Muscle of leg (tissue), 11 donors: Measurements from ENCODE around the gene AURKAIP1. TPM values are rescaled to one million over a fixed set of nuclear protein-coding genes. Genes with fewer than 3 reads are reported as not detected.
A peak's percentile ranks its signal among the peaks of the same experiment; 100 is the strongest.
"Not testable (repeated sequence)": the region's sequence is repeated elsewhere in the genome, so short reads cannot be mapped to it uniquely, and the experiment has no call there.

ENCODE experiments used
- DNase-seq: peaks from one replicate; pipeline ENCODE4 v3.0.0; 2013
- H3K27ac ChIP-seq: one replicate; pipeline ENCODE4 v1.5.1; 2013; ENCODE audit warnings: mild to moderate bottlenecking, low read length, control low read depth
- H3K27me3 ChIP-seq: one replicate; pipeline ENCODE4 v1.6.1; 2013; ENCODE audit warnings: low read length; ENCODE audit not compliant: control insufficient read depth, insufficient read depth
- H3K36me3 ChIP-seq: one replicate; pipeline ENCODE4 v1.6.1; 2013; ENCODE audit warnings: low read length; ENCODE audit not compliant: control insufficient read depth, insufficient read depth
- H3K4me1 ChIP-seq: one replicate; pipeline ENCODE4 v1.6.1; 2013; ENCODE audit warnings: low read length; ENCODE audit not compliant: control insufficient read depth, insufficient read depth
- H3K4me3 ChIP-seq: one replicate; pipeline ENCODE4 v1.5.1; 2013; ENCODE audit warnings: low read length, control low read depth
- H3K9me3 ChIP-seq: replicated peaks from 2 replicates; pipeline ENCODE4 v1.6.1; 2013; ENCODE audit warnings: low read depth, low read length; ENCODE audit not compliant: control insufficient read depth
- WGBS: methylation state at CpG from one replicate; pipeline ENCODE4 v1.1.5; 2013; ENCODE audit warnings: missing lambda C conversion rate; ENCODE audit not compliant: insufficient coverage; 5-methylcytosine and 5-hydroxymethylcytosine counted together
- polyA plus RNA-seq, 8 donors: library from polyadenylated mRNA; unstranded; fragments of 120-200 nt; gene quantifications; one replicate each; pipeline versions ENCODE4 v1.2.1 to v1.2.3, GENCODE V29; 2013; ENCODE audit warnings: inconsistent platforms in 1 of 8, low replicate concordance in 1 of 8; ENCODE audit not compliant: insufficient read length in 8 of 8, insufficient read depth in 1 of 8
- total RNA-seq: library from RNA; stranded (reverse); fragments of 120-200 nt; gene quantifications from one replicate; pipeline ENCODE4 v1.2.4, GENCODE V29; 2013

Gene AURKAIP1
- total and polyA plus RNA-seq, 9 donors = 66.7 to 93.6 (median 74.8) TPM

- H3K4me3 ChIP-seq = peak overlapping the region; percentile 97
- H3K36me3 ChIP-seq = peaks cover 15% of the 10 kb centered on the region
- H3K4me1 ChIP-seq = peaks cover 31% of the 10 kb centered on the region
- no peaks in the 10 kb centered on the region for H3K27me3 ChIP-seq
- H3K27ac ChIP-seq = peak overlapping the region; percentile 87
- DNase-seq = peak; percentile 41
- H3K9me3 ChIP-seq = no peaks in the 10 kb centered on the region
- WGBS = under 1% methylated on average over 24 of the region's 24 CpGs
Measured at GRCh38 chr1:1374589-1374928, 448 bp downstream of the AURKAIP1 start.

GRCh38 chr1:1373815-1374588 is 1.0 kb downstream of the AURKAIP1 start:
- H3K36me3 ChIP-seq = peaks cover 15% of the 10 kb centered on the region
- peak overlapping the region; percentile 97 for H3K4me3 ChIP-seq
- DNase-seq = no peak
- H3K27ac ChIP-seq = no peak overlapping the region
- H3K4me1 ChIP-seq = peaks cover 31% of the 10 kb centered on the region
- H3K9me3 ChIP-seq = no peaks in the 10 kb centered on the region
- WGBS = 52% methylated on average over 48 of the region's 52 CpGs
- H3K27me3 ChIP-seq = no peaks in the 10 kb centered on the region

DNA sequence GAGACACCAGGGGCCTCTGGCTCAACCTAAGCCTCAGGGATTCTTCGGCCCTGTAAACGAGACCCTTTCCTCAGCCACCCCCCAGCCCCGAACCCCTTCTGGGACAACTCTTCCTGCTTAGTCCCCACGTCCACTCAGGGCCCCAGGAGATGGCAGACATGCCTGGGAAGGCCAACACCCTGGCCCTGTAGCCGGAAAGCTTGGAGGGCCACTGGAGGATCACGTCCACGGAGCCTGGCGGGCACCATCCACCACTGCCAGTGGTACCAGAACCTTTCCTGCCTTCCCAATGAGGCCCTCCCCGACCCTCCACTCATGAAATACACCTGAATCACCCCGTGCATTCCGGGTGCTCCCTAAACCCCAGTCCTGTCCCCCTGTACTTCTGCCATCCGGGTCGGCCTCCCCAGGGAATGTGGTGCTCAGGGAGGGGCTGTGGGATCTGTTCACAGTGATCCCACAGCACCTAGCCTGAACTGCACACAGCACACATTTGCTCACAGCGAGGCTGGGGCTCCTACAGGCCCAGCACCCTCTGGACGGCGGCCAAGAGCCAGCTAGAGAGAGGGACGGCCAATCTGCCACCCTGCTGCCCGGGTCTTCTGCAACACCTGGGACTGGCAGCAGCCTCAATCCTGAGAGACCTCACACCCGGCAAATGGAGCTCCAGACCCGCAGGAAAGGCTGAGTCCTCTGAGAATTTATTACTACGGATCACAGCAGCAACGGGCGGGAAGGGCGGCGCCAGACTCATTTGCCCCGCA is 1.8 kb downstream of the AURKAIP1 start:
- Histone ChIP-seq H3K27me3 (no peaks in the 10 kb centered on the region), H3K4me1 (peaks cover 31% of the 10 kb centered on the region), H3K27ac (no peak overlapping the region), H3K4me3 (no peak overlapping the region), H3K36me3 (peaks cover 15% of the 10 kb centered on the region), H3K9me3 (no peaks in the 10 kb centered on the region)
- WGBS = 82% methylated on average over 23 of the region's 26 CpGs
- no peak for DNase-seq

- Histone ChIP-seq H3K27ac (no peak overlapping the region), H3K9me3 (no peaks in the 10 kb centered on the region), H3K27me3 (no peaks in the 10 kb centered on the region), H3K4me1 (peaks cover 31% of the 10 kb centered on the region), H3K4me3 (no peak overlapping the region), H3K36me3 (peaks cover 15% of the 10 kb centered on the region)
- 37% methylated on average over 24 of the region's 26 CpGs for WGBS
- peak; percentile 57 for DNase-seq
Measured at GRCh38 chr1:1371746-1372711, 3.0 kb downstream of the AURKAIP1 start.

GRCh38 chr1:1371364-1371745 is 3.7 kb downstream of the AURKAIP1 start:
- H3K36me3 ChIP-seq = peaks cover 15% of the 10 kb centered on the region
- DNase-seq = no peak
- H3K27ac ChIP-seq = no peak overlapping the region
- H3K9me3 ChIP-seq = no peaks in the 10 kb centered on the region
- H3K4me1 ChIP-seq = peaks cover 31% of the 10 kb centered on the region
- H3K4me3 ChIP-seq = no peak overlapping the region
- 68% methylated on average over 4 of the region's 12 CpGs for WGBS
- no peaks in the 10 kb centered on the region for H3K27me3 ChIP-seq

- Histone ChIP-seq H3K36me3 (peaks cover 15% of the 10 kb centered on the region), H3K4me1 (peaks cover 27% of the 10 kb centered on the region), H3K27me3 (no peaks in the 10 kb centered on the region), H3K27ac (no peak overlapping the region), H3K9me3 (peaks cover 4% of the 10 kb centered on the region), H3K4me3 (no peak overlapping the region)
- WGBS = 85% methylated on average over 14 of the region's 16 CpGs
- DNase-seq = no peak
Measured at GRCh38 chr1:1370771-1371300, 4.2 kb downstream of the AURKAIP1 start.

DNA sequence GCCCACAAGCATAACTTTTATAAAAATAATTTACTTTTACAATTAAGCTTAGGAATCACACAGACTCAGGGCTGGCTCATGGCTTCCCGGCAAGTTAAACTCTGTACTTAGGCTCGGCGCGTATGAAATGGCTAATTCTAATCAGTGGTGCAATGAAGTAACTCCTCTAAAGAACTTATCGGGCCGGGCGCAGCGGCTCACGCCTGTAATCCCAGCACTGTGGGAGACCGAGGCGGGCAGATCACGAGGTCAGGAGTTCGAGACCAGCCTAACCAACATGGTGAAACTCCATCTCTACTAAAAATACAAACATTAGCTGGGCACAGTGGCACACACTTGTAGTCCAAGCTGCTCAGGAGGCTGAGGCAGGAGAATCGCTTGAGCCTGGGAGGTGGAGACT is 4.9 kb downstream of the AURKAIP1 start:
- Histone ChIP-seq H3K4me1 (peaks cover 25% of the 10 kb centered on the region), H3K36me3 (peaks cover 15% of the 10 kb centered on the region)
- H3K9me3 ChIP-seq, H3K27me3 ChIP-seq, H3K4me3 ChIP-seq, H3K27ac ChIP-seq, DNase-seq: not testable (repeated sequence)
- WGBS = 91% methylated on average over 11 of the region's 14 CpGs

DNA sequence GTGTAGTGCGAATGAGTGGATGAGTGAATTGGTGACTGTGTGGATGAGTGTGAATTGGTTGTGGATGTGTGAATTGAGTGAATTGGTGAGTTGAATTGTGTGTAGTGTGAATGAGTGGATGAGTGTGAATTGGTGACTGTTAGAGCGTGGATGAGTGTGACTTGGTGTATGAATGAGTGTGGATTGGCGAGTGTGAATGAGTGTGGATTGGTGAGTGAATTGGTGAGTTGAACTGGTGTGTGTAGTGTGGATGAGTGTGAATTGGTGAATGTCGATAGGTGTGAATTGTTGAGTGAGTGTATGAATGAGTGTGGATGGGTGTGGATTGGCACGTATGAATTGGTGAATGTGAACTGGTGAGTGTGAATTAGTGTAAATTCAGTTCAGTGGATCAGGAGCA is 7.7 kb downstream of the AURKAIP1 start:
- Histone ChIP-seq H3K36me3 (peaks cover under 1% of the 10 kb centered on the region), H3K27me3 (no peaks in the 10 kb centered on the region), H3K9me3 (peaks cover 4% of the 10 kb centered on the region), H3K4me1 (peaks cover 11% of the 10 kb centered on the region), H3K27ac (no peak overlapping the region), H3K4me3 (no peak overlapping the region)
- DNase-seq = no peak
- WGBS = 92% methylated on average over 4 of the region's 5 CpGs

DNA sequence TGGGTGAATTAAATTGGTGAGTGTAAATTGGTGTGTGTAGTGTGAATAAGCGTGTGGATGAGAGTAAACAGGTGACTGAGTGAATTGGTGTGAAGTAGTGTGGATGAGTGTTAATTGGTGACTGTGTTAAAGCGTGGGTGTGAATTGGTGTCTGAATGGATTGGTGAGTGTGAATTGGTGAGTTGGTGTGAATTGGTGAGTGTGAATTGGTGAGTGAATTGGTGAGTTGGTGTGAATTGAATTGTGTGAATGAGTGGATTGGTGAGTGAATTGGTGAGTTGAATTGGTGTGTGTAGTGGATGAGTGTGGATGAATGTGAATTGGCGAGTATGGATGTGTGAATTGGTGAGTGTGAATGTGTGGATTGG is 8.3 kb downstream of the AURKAIP1 start:
- Histone ChIP-seq H3K4me3 (no peak overlapping the region), H3K27me3 (no peaks in the 10 kb centered on the region), H3K27ac (no peak overlapping the region), H3K36me3 (no peaks in the 10 kb centered on the region), H3K4me1 (peaks cover 11% of the 10 kb centered on the region), H3K9me3 (peaks cover 4% of the 10 kb centered on the region)
- 93% methylated on average over 3 of the region's 3 CpGs for WGBS
- DNase-seq = no peak
